Nucleus accumbens (tissue), 56 donors: ENCODE results near the gene TRPM7.
"Not testable (repeated sequence)": the region's sequence is repeated elsewhere in the genome, so short reads cannot be mapped to it uniquely, and the experiment has no call there.

ENCODE experiments used
- DNase-seq, 56 donors: peaks; one replicate each; lab custom pipeline; 2025; lab: John Stamatoyannopoulos, UW

TRPM7 gene

GRCh38 chr15:50593761-50594160, 92.8 kb downstream of the TRPM7 start:
- no peak for DNase-seq

GRCh38 chr15:50590288-50590687, 96.3 kb downstream of the TRPM7 start:
- no peak for DNase-seq

- DNase-seq: no peak
Measured at GRCh38 chr15:50577492-50577891, 109.1 kb downstream of the TRPM7 start.

- no peak for DNase-seq
Measured at GRCh38 chr15:50576166-50576565, 110.4 kb downstream of the TRPM7 start.

GRCh38 chr15:50573842-50574241, 112.8 kb downstream of the TRPM7 start:
- not testable (repeated sequence) for DNase-seq

- no peak for DNase-seq
Measured at GRCh38 chr15:50563756-50564155, 122.8 kb downstream of the TRPM7 start.

- DNase-seq: no peak
Measured at GRCh38 chr15:50562735-50563640, 123.6 kb downstream of the TRPM7 start.

- DNase-seq: no peak
Measured at GRCh38 chr15:50558012-50558411, 128.6 kb downstream of the TRPM7 start.

- no peak for DNase-seq
Measured at GRCh38 chr15:50556642-50557371, 129.8 kb downstream of the TRPM7 start.

- DNase-seq: no peak
Measured at GRCh38 chr15:50552238-50552637, 134.4 kb downstream of the TRPM7 start.

- no peak for DNase-seq
Measured at GRCh38 chr15:50549326-50549725, 137.3 kb downstream of the TRPM7 start.

GRCh38 chr15:50546566-50546965, 140.0 kb downstream of the TRPM7 start, which contains the start of gene USP50:
Gene USP50, minus strand, starts transcription at chr15:50546666. Its CDS starts 141 bp downstream, at chr15:50546525.
- no peak for DNase-seq

- no peak for DNase-seq
Measured at GRCh38 chr15:50544368-50544767, 142.2 kb downstream of the TRPM7 start.

GRCh38 chr15:50543556-50543955, 143.0 kb downstream of the TRPM7 start:
- DNase-seq: no peak

GRCh38 chr15:50542887-50543210, 143.7 kb downstream of the TRPM7 start:
- no peak for DNase-seq

GRCh38 chr15:50531766-50532165, 154.8 kb downstream of the TRPM7 start:
- no peak for DNase-seq

- DNase-seq: no peak
Measured at GRCh38 chr15:50531163-50531562, 155.4 kb downstream of the TRPM7 start.

GRCh38 chr15:50523851-50524251, 162.7 kb downstream of the TRPM7 start:
- no peak for DNase-seq

- DNase-seq: no peak
Measured at GRCh38 chr15:50519740-50520425, 166.7 kb downstream of the TRPM7 start.

GRCh38 chr15:50513001-50513400, 173.6 kb downstream of the TRPM7 start:
- DNase-seq: no peak
